HG03060 (cell line): ENCODE measurements around the gene SMAD5.
A peak's percentile ranks its signal among the peaks of the same experiment; 100 is the strongest.

Experiments used
- ATAC-seq: cut with Tn5 transposase; IDR thresholded peaks from one replicate; pipeline ENCODE4 v1.9.1; 2021; ENCODE audit warnings: low read depth, moderate number of reproducible peaks; ENCODE audit not compliant: unreplicated experiment

SMAD5 gene

DNA sequence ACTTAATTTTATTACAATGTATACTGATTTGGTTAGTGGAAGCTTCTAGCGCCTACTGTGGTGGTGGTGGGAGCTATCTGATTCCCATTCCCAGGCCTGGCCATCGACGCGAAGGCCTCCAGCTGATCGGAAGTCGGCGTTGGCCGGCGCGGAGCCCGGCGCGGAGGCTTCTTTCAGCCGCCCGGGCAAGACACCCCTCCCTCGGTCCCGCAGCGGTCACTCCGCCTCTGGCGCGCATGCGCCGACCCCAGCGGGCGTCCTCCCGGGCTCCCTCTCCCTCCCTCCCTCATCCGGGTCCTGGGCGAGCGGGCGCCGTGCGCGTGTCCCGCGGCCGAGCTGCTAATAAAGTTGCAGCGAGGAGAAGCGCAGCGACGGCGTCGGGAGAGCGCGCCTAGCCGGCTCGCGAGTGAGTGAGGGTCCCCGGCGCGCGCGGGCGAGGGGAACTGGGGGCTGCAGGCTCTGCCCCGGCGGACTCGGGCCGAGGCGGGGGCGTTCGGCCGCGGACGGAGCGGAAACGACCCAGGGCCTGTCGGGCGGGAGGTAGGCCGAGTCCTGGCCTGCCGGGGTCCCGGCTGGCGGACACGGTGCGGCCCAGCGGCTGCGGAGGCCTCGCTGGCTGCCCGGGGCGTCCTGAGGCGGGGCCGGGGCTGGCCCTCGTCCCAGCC is at the start of gene SMAD5:
Gene SMAD5, plus strand, starts transcription at position 289 of the 665 bp plus-strand sequence. CDS start 20,916 bp downstream, outside the sequence.
- peak; percentile 64 for ATAC-seq

DNA sequence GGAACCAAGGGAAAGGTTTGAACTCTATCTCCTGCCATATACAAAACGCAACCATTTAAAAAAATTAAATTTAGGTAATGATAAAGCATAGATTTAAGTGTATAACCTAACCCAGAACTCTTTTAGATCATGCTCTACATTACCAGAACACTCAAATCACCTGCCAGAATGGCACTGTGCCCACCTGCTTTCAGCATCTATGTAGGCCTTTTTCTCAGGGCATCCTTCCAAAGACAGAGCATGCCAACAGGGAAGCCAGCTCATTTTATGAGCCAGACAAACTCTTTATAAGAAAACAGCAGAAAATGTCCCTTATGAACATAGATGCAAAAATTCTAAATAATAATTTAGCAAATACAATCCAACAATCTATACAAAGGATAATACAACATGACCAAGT is 47.9 kb upstream of the SMAD5 start:
- no peak for ATAC-seq

DNA sequence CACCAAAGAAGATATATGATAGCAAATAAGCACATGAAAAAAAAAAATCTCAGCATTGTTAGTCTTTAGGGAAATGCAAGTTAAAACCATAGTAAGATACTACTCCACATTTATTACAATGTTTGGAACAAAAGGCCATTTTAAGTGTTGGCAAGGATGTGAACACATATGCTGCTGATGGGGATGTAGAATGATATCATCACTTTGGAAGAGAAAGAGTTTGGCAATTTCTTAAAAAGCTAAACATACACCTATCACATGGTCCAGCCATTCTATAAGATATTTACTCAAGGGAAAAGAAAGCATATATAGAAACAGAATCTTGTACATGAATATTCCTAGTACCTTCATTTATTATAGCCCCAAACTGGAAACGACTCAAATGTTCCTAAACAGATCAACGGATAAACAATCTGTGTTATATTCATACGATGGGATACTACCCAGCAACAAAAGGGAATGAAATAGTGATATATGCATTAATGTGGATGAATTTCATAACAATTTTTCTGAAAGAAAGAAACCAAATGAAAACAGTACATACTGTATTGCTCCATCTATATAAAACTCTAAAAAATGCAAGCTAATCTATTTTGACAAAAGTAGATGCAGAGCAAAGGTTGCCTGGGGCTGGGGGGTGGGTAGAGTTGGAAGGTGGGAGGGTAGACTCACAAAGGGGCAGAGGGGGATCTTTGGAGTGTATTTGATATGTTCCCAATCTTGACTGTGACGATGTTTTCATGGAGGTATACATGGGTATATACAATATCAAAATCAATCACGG is 45.7 kb upstream of the SMAD5 start:
- no peak for ATAC-seq

DNA sequence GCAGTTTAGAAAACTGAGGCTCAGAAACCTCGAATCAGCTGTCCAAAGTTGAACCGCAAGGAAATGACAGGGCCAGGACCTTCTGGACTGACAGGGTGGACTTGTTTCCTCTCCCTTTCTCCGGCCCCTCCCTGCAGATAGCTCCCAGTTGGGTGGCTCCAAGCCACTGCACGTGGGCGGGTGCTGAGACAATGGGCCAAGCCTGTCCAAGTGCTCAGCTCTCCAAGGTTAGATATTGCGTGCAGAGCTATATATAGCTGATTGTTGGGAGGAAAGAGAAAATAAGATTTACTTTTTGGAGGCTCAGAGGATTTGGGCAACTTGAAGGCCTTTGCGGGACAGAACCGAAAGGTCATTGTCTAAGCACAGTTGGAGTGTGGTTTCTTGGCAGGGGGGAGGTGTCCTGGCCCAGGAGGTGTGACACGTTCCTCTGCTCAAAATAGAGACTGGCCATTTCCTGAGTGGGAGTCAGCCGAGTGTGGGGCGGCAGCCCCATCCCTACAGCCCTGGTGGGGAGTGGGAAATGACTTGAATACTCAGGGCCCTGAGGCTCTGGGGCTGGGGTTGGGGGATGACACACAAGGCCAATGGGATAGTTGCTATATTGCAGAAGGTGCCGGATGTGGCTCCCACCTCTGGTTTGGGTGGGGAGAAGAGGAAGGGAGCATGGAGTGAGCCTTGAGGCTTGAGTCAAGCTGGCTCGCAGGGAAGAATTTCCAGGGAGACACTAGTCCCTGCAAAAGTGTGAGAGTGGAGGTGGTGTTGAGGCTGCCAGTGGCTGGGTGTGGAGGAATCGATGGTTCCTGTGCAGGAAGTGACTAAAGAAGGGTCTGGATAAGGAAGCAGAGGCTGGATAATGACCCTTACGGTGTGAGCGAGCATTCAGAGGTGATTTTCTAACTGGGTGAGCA is 44.4 kb upstream of the SMAD5 start:
- no peak for ATAC-seq

DNA sequence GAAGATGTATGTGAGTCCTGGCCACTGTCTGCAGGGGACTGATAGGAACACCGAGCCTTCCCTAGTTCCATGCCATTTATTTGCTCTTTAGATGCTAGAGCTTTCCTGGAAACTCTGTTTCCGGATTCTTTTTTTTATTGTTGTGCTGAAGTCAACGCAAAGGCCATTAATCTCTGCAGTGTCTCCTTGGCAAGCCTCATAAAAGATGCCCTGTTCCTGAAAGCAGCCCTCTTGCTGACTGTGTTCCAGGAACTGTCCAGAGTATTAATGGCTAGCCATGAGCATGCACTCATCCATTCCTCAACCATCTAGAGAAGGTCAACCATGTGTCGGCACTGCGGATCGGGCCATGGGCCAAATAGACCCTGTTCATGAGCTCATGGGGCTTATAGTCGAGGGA is 42.9 kb upstream of the SMAD5 start:
- no peak for ATAC-seq

DNA sequence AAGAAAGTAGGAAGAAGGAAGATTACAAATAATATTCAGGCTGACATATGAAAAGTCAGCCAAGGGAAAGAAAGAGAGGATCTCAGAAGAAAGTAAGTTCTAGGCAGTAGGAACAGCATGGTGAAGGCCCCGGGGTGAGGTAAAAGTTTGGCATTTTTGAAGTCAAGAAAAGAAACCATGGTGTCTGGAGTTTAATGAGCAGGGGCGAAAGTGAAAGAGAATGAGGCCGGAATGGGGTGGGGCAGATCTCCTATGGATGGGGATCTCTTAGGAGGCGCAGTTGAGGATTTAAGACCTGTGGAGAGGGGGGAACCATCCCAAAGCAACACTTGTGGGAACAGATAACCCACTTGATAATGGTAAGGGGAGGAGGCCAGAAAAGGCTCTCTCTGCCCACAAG is 42.3 kb upstream of the SMAD5 start:
- ATAC-seq: no peak

DNA sequence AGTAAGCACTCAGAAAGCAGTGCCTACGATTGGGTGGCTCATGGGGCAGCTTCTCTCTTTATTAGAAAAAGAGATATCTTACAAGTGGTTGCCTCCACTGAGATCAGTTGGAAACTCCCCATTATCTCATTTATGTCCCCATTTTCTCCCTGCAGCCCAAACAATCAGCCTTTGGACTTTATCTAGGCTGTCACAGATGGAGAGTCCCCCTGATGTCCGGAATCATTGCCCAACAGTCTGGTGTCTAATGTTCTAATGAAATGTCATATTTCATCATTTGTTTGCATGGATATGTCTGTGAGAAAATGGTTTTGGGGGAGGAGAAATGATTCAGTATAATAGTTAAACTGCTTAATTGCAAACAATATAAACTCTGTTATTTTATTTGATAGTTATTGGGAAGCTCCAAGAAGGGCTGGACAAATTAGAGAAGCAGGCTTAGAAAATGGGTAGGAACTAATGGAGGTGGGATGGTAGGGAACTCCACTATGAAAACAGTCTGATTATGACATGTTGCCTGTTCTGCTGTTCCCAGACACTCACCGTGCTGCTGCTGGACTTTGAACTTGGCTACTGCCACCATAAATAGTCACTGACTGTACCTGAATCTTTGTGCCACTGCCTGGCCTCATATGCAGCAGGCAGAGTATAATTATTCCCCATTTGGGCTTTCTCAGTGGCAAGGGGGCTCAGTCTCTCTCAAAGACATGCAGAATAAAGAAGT is 38.3 kb upstream of the SMAD5 start:
- ATAC-seq: no peak

DNA sequence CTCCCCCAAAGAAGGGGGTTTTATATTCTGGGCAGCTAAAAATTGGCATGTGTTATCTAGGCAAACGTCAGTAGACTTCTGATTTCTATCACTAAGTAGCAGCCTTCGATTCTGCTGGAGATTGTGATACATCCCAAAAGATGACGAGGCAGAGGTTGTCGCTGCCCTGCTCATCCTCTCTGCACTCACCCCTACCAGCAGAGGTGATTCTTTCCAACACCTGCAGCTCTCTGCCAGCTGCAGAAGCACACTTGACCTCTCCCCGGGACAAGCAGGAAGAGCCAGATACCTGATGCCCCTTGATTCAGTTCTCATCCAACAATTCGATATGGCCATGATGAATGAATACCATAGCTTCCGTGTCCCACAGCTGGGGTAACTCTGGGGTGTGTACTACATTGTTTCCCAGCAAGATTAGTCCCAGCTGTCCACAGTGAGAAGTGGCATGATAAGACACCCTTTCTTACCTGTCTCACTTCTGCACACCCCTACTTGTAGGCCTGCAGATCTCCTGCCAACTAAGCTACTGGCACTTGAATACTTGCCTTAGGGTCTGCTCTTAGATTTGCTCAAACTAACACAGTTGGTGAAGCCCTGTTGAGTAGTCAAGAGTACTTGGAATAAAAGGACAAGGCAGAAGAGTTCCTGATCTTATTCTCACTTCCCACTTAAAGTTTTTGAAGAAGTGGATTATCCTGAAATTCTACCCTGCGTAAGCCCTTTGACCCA is 37.6 kb upstream of the SMAD5 start:
- no peak for ATAC-seq

DNA sequence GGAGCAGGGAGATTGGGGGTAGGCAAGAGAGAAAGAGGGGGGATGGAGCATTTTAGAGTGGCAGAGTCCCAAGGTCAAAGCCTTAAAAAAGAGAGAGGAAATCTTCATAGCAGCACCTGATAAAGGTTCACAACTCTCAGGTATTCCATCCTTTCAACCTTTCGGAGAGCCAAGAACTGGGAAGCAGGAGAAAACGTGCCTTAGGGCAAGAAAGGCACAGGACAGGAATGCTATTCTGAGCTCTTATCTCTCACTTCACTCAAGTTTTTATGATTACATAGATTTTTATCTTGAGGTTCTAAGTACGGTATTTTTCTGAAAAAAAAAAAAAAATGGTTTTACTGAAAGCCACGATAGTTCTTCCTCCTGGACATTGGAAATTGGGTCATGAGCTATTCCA is 34.5 kb upstream of the SMAD5 start:
- no peak for ATAC-seq

DNA sequence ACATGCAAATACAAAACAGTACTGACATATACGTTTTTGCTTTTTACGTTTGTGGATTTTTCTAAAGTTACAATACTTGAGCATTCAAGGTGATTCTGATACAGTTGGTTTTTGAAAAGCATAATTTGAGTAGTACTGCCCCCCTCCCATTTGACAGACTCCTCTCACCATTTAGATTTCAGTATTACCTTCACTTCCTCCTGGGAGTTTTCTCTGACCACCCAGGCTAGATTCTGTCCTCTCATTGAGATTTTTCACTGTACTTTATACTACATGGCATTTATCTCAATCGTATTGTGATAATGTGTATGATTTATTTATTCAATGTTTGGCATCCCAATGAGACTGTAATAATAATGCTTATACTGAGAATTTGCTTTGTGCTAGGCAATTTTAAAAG is 32.8 kb upstream of the SMAD5 start:
- ATAC-seq: no peak

DNA sequence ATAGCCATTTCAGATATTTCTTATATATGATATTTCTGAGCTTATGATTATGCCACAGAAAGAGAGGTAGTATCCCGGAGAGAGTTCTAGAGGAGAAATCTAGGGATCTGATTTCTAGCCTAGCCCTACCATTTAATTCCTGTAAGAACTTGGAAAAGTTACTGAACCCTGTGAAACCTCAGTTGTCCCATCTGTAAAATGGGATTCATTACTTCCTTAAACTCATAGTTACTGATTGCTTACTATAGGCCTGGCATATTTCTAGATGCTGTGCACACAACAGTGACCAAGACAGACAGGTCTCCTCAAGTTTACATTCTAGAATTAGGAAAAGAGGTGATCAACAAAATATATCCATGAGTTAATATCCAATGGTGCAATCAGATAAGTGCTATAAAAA is 30.8 kb upstream of the SMAD5 start:
- no peak for ATAC-seq

DNA sequence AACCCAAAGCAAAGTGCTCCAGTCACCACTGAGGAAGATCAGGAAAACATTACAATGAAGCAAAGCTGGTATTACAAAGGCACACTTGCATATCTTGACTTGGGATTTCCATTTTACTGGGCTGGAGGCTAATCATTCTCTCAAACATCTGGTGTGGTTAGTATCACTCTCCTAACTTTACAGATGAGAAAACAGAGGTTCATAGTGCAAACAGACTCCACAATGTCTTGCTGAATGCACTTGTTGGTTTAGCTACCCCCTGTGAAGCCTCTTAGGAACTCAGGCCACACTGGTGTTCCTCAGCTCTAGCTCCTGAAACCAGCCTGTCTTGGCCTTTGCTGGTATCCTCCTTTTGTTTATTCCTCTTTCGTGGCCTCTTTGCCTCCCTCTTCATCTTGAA is 29.5 kb upstream of the SMAD5 start:
- ATAC-seq: no peak

DNA sequence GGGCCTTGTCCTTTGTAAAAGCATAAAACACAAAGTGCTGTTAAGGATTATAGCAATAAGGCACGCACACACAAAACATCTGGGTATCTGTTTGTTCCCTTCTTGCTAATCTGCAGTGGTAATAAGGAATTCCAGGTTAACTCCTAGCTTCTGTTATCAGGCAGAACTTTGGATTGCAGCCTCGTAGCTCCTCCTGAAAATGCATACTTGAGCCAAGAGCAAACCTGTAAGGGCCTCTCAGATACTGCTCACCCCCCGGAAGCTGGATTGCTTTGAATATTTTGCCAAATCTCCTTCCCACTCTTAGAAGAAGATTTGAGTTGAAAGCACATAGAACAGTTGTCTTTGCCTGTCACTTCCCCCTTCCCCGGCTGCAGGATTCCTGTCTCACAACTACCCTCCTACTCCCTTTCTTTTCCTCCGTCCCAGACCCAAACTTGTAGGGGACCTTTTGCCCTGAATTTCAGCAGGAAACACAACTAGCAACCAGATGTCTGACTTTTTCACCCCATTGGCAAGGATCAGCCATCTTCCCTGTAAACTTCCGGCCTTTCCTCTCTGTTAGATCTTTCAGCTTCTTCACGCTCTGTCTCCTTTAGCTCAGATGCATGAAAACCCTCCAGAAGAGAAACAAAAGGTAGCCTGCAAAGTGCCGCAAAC is 28.2 kb upstream of the SMAD5 start:
- ATAC-seq: no peak

DNA sequence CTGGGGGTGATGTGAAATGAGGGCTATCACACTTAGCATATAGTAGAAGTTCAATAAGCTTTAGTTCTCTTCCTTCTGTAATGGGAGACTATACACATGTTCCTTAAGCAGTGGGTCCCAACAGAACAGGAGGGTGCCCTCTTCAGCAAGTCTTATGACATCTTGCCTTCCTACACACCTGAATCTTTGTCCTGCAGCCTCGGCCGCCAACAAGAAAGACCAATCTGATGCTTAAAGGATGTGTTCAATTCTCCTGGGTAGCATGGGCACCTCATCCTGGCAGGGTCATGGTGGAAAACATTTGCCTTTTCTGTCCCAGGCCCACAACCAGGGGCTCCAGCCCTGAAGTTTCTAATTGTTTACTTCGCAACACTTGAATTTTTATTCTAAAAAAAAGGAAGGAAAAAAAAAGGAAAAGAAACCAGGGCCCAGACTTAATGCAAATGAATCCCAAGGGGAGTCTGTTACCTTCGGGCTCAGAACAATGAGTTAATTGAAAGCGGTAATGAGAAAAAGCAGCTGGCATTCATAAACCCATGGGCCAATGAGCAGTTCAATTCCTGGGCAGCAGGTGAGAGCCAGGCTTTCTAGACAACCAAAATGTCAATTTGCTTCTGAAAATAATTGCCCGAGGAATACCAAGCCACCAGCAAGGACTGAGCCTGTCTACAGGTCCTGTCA is 26.2 kb upstream of the SMAD5 start:
- no peak for ATAC-seq

DNA sequence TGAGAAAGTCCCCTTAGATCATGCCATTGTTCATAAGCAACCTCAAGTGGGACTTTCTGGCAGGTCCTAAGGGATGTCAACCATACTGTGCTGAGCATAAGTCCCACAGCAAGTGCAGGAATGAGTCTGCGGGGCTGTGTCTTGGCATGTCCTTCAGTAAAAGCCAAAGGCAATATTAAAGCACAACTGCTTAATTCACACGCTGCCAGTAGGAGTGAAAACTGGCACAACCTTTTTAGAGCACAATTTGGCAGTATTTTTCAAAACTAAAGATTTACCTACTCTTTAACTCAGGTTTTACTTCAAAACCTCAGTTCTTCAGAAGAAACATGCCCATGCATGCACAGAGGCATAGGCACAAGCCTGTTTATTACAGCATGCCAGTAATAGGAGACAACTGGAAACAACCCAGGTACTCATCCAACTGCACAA is 24.4 kb upstream of the SMAD5 start:
- no peak for ATAC-seq

DNA sequence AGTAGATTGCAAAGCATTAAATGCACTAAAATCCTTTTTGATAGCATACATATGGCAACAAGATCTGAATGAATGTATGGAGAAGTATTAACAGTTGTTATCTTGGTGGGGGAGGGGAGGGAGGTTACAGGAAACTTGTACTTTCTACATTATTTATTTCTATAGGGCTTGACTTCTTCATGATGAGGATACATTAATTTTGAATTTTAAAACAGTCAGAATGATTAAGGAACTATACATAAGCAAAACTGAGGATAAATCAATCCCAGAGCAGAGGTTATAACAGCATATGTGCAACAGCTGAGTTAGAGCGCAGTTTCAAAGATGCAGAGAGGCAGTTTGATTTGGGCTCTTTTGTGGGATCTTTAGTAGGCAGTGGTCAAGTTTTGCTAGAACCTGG is 23.9 kb upstream of the SMAD5 start:
- no peak for ATAC-seq

DNA sequence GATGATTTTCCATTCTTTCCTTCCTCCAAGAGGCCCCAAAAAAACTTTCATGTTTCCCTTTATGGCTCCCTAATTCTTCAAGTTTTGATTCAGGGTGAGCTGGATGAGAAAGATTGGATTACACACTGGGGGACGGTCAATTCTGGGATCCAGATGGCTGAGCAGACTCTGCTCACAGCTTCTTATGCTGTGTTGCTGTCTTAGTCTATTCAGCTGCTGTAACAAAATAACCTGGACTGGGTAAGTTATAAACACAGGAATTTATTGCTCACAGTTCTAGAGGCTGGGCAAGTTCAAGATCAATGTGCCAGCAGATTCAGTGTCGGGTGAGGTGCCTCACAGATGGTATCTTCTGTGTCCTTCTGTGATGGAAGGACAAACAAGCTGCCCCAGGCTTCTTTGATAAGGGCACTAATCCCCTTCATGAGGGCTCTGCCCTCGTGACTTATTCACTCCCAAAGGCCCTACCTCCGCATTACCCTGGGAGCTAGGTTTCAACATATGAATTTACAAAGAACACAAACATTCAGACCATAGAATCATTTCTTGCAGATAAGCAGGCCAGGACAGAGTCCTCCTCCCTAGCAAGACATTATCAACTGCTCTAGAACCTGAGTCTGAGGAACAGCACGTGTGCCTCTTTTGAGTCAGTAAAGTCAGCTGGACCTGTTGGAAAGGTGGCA is 23.1 kb upstream of the SMAD5 start:
- no peak for ATAC-seq

DNA sequence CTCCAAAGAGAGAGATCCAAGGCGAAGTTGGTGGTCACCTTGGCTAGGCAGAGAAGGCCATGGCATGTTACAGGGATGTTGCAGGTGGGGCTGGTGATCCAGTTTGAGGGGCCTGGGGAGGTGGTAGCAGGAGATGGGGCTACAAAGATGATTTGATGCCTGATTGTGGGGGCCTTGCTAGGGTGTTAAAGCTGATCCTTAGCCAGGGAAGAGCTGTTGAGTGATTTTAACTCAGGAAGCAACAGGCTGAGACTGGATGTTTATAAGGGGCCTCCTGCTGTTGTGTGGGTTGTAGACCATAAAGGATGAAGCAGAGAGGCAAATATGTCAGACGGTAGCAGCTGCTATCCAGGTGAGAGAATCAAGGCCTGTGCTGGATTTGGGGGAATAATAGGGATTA is 19.0 kb upstream of the SMAD5 start:
- ATAC-seq: no peak
